ENCODE measurements around the gene FAM13B. TPM values are rescaled to one million over a fixed set of nuclear protein-coding genes. Genes with fewer than 3 reads are reported as not detected.

FAM13B gene
- total and polyA plus RNA-seq, 10 of the 15 experiments (the other 5 are each of a cell fraction or from before 2014, with no cell fraction given) = 3.6 to 30.0 (median 20.3) TPM

GRCh38 chr5:137896560-137896959 lies 136.3 kb downstream of the FAM13B start (continued):
- TF ChIP-seq E4F1 (IDR thresholded peaks at IDR 0.05; ENCODE audit: borderline replicate concordance, partially characterized antibody) (no peak), EGR1 (IDR thresholded peaks at IDR 0.05; ENCODE audit: borderline replicate concordance in 1 of 2, low read depth in 2 of 2, low read length in 2 of 2) (no peak), RAD21 (IDR thresholded peaks at IDR 0.05; ENCODE audit: insufficient read depth, low read depth, low read length) (no peak), ZNF274 (IDR thresholded peaks at IDR 0.05; ENCODE audit: insufficient read depth, insufficient read length) (no peak), NFXL1 (IDR thresholded peaks at IDR 0.05; ENCODE audit: borderline replicate concordance) (no peak), ASH2L (IDR thresholded peaks at IDR 0.05; ENCODE audit: borderline replicate concordance, low read depth) (no peak)

- FAIRE-seq = no peak
- BruUV-seq (replicated peaks) = no TSS peak
- TF ChIP-seq YY1 (IDR thresholded peaks at IDR 0.05; ENCODE audit: low read depth, low read length) (no peak), MYB (IDR thresholded peaks at IDR 0.05; ENCODE audit: borderline replicate concordance, low read depth, low read length) (no peak), ETV6 (conservative IDR thresholded peaks at IDR 0.05 in 1 of 2, IDR thresholded peaks at IDR 0.05 in 1 of 2; ENCODE audit: borderline replicate concordance in 1 of 2, low read depth in 1 of 2) (no peak), KLF5 (IDR thresholded peaks at IDR 0.05; ENCODE audit: partially characterized antibody) (no peak), RAD51 (IDR thresholded peaks at IDR 0.05) (no peak), TARDBP (IDR thresholded peaks at IDR 0.05; ENCODE audit: borderline replicate concordance) (no peak), RB1 (IDR thresholded peaks at IDR 0.05; ENCODE audit: borderline replicate concordance) (no peak), RELA (IDR thresholded peaks at IDR 0.05; ENCODE audit: borderline replicate concordance, partially characterized antibody) (no peak), USF2 (IDR thresholded peaks at IDR 0.05; ENCODE audit: borderline replicate concordance, low read depth, low read length) (no peak), ATF2 (IDR thresholded peaks at IDR 0.05; ENCODE audit: low read length) (no peak), SUPT20H (IDR thresholded peaks at IDR 0.05; ENCODE audit: borderline replicate concordance, control insufficient read depth, low read depth, low read length) (no peak), POLR2AphosphoS2 (IDR thresholded peaks at IDR 0.05; ENCODE audit: low read depth, low read length) (no peak)
Observed at GRCh38 chr5:137894586-137894985, 138.3 kb downstream of the FAM13B start.

More at GRCh38 chr5:137894586-137894985, 138.3 kb downstream of the FAM13B start:
- no peak overlapping the region for H3K4me3 ChIP-seq
- DNase-seq (ENCODE audit: low read depth, low spot score) (no peak), ATAC-seq (no peak)
- ChIA-PET POLR2A (no interaction called here), SMC1A (ENCODE audit: uncharacterized antibody, unreplicated experiment) (no interaction called here), CTCF (interaction anchor here (1.0 to 1.2 kb wide), 2 partner anchors 116 to 144 kb away, joined by 3 read pairs; no protein-coding TSS in a partner anchor), RAD21 (ENCODE audit: unreplicated experiment) (no interaction called here)
- in situ Hi-C loops (cut with MboI) (no loop called here), intact Hi-C loops (cut with micrococcal nuclease; ENCODE audit: unreplicated experiment) (no loop called here)
- H3K4me1 ChIP-seq (ENCODE audit: control insufficient read depth, insufficient read depth, low read length) = peaks cover 16% of the 10 kb centered on the region
- no peaks in the 10 kb centered on the region for H4K20me1 ChIP-seq (ENCODE audit: control insufficient read depth, insufficient read depth)
- no peaks in the 10 kb centered on the region for H3K9me3 ChIP-seq (replicated peaks; ENCODE audit: control insufficient read depth, insufficient read depth, low read length)
- H3K9ac ChIP-seq (ENCODE audit: control insufficient read depth, insufficient read depth, low read length) = no peak overlapping the region
- no peaks in the 10 kb centered on the region for H3K79me2 ChIP-seq (ENCODE audit: control insufficient read depth, insufficient read depth, low read length)
- no peaks in the 10 kb centered on the region for H3K27me3 ChIP-seq (replicated peaks in 1 of 2; ENCODE audit: control insufficient read depth in 2 of 2, insufficient read depth in 2 of 2, low read length in 1 of 2)
- no peak overlapping the region for H3K27ac ChIP-seq (ENCODE audit: control insufficient read depth, insufficient read depth)
- no peak overlapping the region for H2AFZ ChIP-seq (ENCODE audit: control insufficient read depth, low read depth, low read length)
- H3K36me3 ChIP-seq (ENCODE audit: control insufficient read depth in 2 of 2, insufficient read depth in 2 of 2, low read length in 1 of 2) = no peaks in the 10 kb centered on the region
- H3K4me2 ChIP-seq (ENCODE audit: control insufficient read depth, insufficient read depth) = no peak overlapping the region

All from GM12878 (cell line).